Neural progenitor cell (in vitro differentiated cells): Measurements from ENCODE around the gene YKT6. TPM values are rescaled to one million over a fixed set of nuclear protein-coding genes. Genes with fewer than 3 reads are reported as not detected.

Source experiments
- DNase-seq: peaks from one replicate; pipeline ENCODE4 v3.0.0-alpha.2; 2016; ENCODE audit warnings: low spot score
- H2AFZ ChIP-seq: fragments of 200-600 bp; sonication (generic); replicated peaks from 2 replicates; pipeline ENCODE4 v1.6.1; 2016; ENCODE audit warnings: antibody characterized with exemption
- H3F3A ChIP-seq: fragments of 200-600 bp; sonication (generic); 2 replicates; pipeline ENCODE4 v1.6.1; 2016; ENCODE audit warnings: antibody characterized with exemption, low read depth
- H3K27ac ChIP-seq: fragments of 200-600 bp; sonication (generic); 2 replicates; pipeline ENCODE4 v1.5.1; 2016; ENCODE audit warnings: mild to moderate bottlenecking
- H3K27me3 ChIP-seq: fragments of 200-600 bp; sonication (generic); 2 replicates; pipeline ENCODE4 v1.6.1; 2016; ENCODE audit warnings: mild to moderate bottlenecking, moderate library complexity
- H3K36me3 ChIP-seq: fragments of 200-600 bp; sonication (generic); 2 replicates; pipeline ENCODE4 v1.5.1; 2016
- H3K4me1 ChIP-seq: fragments of 200-600 bp; sonication (generic); 2 replicates; pipeline ENCODE4 v1.6.1; 2016; ENCODE audit warnings: mixed run types
- H3K4me2 ChIP-seq: fragments of 200-600 bp; sonication (generic); 2 replicates; pipeline ENCODE4 v1.6.1; 2016
- H3K4me3 ChIP-seq: fragments of 200-600 bp; sonication (generic); 2 replicates; pipeline ENCODE4 v1.5.1; 2016
- H3K79me2 ChIP-seq: fragments of 200-600 bp; sonication (generic); 2 replicates; pipeline ENCODE4 v1.6.1; 2016; ENCODE audit warnings: low read depth
- H3K9ac ChIP-seq: fragments of 200-600 bp; sonication (generic); 2 replicates; pipeline ENCODE4 v1.6.1; 2016
- H3K9me3 ChIP-seq: fragments of 200-600 bp; sonication (generic); 2 replicates; pipeline ENCODE4 v1.5.1; 2016; ENCODE audit warnings: low read depth
- H4K20me1 ChIP-seq: fragments of 200-600 bp; sonication (generic); 2 replicates; pipeline ENCODE4 v1.6.1; 2016; ENCODE audit warnings: low read depth
- H3K27ac Mint-ChIP-seq: 3 replicates; pipeline ENCODE4 v1.8.0; 2021; ENCODE audit warnings: mixed read lengths
- H3K27me3 Mint-ChIP-seq: 2 replicates; pipeline ENCODE4 v1.8.0; 2022; ENCODE audit warnings: low read depth, mild to moderate bottlenecking, inconsistent platforms, moderate library complexity, mixed read lengths; ENCODE audit not compliant: insufficient read depth
- H3K36me3 Mint-ChIP-seq: 3 replicates; pipeline ENCODE4 v1.8.0; 2021; ENCODE audit warnings: mixed read lengths
- H3K4me1 Mint-ChIP-seq: 3 replicates; pipeline ENCODE4 v1.8.0; 2021; ENCODE audit warnings: mixed read lengths
- H3K4me3 Mint-ChIP-seq: 3 replicates; pipeline ENCODE4 v1.8.0; 2021; ENCODE audit warnings: mild to moderate bottlenecking, moderate library complexity, mixed read lengths
- H3K9me3 Mint-ChIP-seq: 3 replicates; pipeline ENCODE4 v1.8.0; 2020; ENCODE audit warnings: mixed read lengths
- EZH2 ChIP-seq: fragments of 200-600 bp; sonication (generic); IDR thresholded peaks from 2 replicates; pipeline ENCODE4 v1.6.1; 2017; ENCODE audit warnings: antibody characterized with exemption, mild to moderate bottlenecking, moderate library complexity
- EZH2phosphoT487 ChIP-seq: fragments of 200-600 bp; sonication (generic); IDR thresholded peaks from 2 replicates; pipeline ENCODE4 v1.6.1; 2017; ENCODE audit warnings: antibody characterized with exemption
- total RNA-seq: library from RNA; depleted of rRNA; stranded (reverse); fragments of >200 nt; gene quantifications from 2 replicates; pipeline ENCODE4 v1.2.3, GENCODE V29; 2015; ENCODE audit warnings: low replicate concordance
- TF ChIP-seq, protein P1 (sequence below): fragments of 200-600 bp; sonication (generic); IDR thresholded peaks from 2 replicates; pipeline ENCODE4 v1.5.1; 2017; ENCODE audit warnings: antibody characterized with exemption, mild to moderate bottlenecking

Gene YKT6
- total RNA-seq, 1 donor from 2014 or later: 43.8 TPM

DNA sequence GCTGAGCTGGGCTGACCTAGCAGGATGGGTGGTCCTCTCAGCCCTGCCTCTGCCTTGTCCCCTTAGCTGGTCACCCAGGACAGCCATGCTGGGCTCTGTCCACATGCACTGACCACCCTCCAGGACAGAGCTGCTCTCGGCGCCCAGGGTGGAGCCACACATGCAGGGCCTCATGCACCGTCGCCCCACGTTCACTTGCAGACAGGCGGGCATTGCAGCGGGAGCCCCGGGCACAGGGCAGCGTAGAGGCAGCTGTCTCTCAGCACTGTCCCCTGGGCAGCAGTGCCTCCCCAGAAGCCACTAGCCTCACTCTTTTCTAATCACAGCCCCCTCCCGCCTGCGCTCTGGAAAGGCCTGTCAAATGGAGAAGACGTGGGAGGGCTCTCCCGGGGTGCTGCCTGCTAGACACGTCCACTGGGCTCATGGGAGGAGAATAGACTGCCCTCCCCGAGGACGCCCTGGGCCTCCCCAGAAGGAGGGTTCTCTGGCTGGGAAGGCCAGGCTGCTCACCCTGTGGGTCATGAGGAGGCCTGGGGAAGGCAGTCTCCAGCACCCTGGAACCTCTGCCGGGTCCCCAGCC is 37.4 kb downstream of the YKT6 start:
- H3F3A ChIP-seq: no peaks in the 10 kb centered on the region
- TF ChIP-seq, protein P1, sequence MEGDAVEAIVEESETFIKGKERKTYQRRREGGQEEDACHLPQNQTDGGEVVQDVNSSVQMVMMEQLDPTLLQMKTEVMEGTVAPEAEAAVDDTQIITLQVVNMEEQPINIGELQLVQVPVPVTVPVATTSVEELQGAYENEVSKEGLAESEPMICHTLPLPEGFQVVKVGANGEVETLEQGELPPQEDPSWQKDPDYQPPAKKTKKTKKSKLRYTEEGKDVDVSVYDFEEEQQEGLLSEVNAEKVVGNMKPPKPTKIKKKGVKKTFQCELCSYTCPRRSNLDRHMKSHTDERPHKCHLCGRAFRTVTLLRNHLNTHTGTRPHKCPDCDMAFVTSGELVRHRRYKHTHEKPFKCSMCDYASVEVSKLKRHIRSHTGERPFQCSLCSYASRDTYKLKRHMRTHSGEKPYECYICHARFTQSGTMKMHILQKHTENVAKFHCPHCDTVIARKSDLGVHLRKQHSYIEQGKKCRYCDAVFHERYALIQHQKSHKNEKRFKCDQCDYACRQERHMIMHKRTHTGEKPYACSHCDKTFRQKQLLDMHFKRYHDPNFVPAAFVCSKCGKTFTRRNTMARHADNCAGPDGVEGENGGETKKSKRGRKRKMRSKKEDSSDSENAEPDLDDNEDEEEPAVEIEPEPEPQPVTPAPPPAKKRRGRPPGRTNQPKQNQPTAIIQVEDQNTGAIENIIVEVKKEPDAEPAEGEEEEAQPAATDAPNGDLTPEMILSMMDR: no peak
- TF ChIP-seq EZH2 (no peak), EZH2phosphoT487 (no peak)
- H3K9ac ChIP-seq: no peak overlapping the region
- no peaks in the 10 kb centered on the region for H3K36me3 ChIP-seq
- H3K4me2 ChIP-seq: no peak overlapping the region
- no peaks in the 10 kb centered on the region for H3K27me3 ChIP-seq
- H3K4me3 ChIP-seq: no peak overlapping the region
- no peak overlapping the region for H3K27ac ChIP-seq
- Mint-ChIP-seq H3K9me3 (no peaks in the 10 kb centered on the region), H3K4me3 (no peak overlapping the region), H3K27me3 (peaks cover 2% of the 10 kb centered on the region), H3K36me3 (no peaks in the 10 kb centered on the region), H3K4me1 (peaks cover 17% of the 10 kb centered on the region), H3K27ac (no peak overlapping the region)
- H3K4me1 ChIP-seq: peaks cover 11% of the 10 kb centered on the region
- no peaks in the 10 kb centered on the region for H3K9me3 ChIP-seq
- H3K79me2 ChIP-seq: no peaks in the 10 kb centered on the region
- H4K20me1 ChIP-seq: no peaks in the 10 kb centered on the region
- DNase-seq: no peak
- no peak overlapping the region for H2AFZ ChIP-seq

- H3K4me2 ChIP-seq: no peak overlapping the region
- DNase-seq: no peak
- H3K9me3 ChIP-seq: no peaks in the 10 kb centered on the region
- no peaks in the 10 kb centered on the region for H3K36me3 Mint-ChIP-seq
- no peaks in the 10 kb centered on the region for H3K36me3 ChIP-seq
- TF ChIP-seq EZH2phosphoT487 (no peak), EZH2 (no peak)
- TF ChIP-seq, protein P1: no peak
- no peak overlapping the region for H3K9ac ChIP-seq
- no peak overlapping the region for H3K27ac Mint-ChIP-seq
- H3K27me3 Mint-ChIP-seq: peaks cover 2% of the 10 kb centered on the region
- no peaks in the 10 kb centered on the region for H4K20me1 ChIP-seq
- no peak overlapping the region for H3K27ac ChIP-seq
- H3K4me1 ChIP-seq: peaks cover 11% of the 10 kb centered on the region
- no peak overlapping the region for H2AFZ ChIP-seq
- no peak overlapping the region for H3K4me3 Mint-ChIP-seq
- peaks cover 17% of the 10 kb centered on the region for H3K4me1 Mint-ChIP-seq
- H3F3A ChIP-seq: no peaks in the 10 kb centered on the region
- no peaks in the 10 kb centered on the region for H3K27me3 ChIP-seq
- no peaks in the 10 kb centered on the region for H3K79me2 ChIP-seq
- no peak overlapping the region for H3K4me3 ChIP-seq
- no peaks in the 10 kb centered on the region for H3K9me3 Mint-ChIP-seq
Observed at GRCh38 chr7:44239361-44239760, 38.6 kb downstream of the YKT6 start.

DNA sequence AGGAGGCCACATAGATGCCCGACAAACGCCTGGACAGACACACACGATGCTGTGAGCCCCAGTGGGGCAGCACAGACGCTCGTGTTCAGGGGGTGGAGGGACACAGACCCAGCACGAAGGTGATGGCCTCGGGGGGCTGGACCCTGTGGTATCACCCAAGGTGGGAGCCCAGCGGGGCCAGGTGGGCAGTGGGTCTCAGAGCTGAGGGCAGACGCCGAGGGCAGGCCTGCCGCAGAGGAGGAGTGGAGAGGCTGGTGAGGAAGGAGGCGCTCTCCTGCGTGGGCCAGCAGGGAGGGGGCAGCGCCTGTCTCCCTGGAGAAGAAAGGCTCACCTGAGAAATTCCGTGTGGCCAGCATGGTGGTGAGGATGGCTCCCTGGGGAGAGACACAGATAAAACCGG is 39.6 kb downstream of the YKT6 start:
- H2AFZ ChIP-seq: no peak overlapping the region
- H3K27me3 ChIP-seq: no peaks in the 10 kb centered on the region
- H3K36me3 ChIP-seq: no peaks in the 10 kb centered on the region
- no peaks in the 10 kb centered on the region for H3K9me3 ChIP-seq
- no peak overlapping the region for H3K4me2 ChIP-seq
- peaks cover 16% of the 10 kb centered on the region for H3K4me1 Mint-ChIP-seq
- no peaks in the 10 kb centered on the region for H3K79me2 ChIP-seq
- H3K36me3 Mint-ChIP-seq: no peaks in the 10 kb centered on the region
- H3K4me3 Mint-ChIP-seq: no peak overlapping the region
- TF ChIP-seq EZH2 (no peak), EZH2phosphoT487 (no peak)
- TF ChIP-seq, protein P1: no peak
- H3K9me3 Mint-ChIP-seq: no peaks in the 10 kb centered on the region
- H3F3A ChIP-seq: no peaks in the 10 kb centered on the region
- H3K4me1 ChIP-seq: peaks cover 11% of the 10 kb centered on the region
- no peaks in the 10 kb centered on the region for H4K20me1 ChIP-seq
- H3K27ac Mint-ChIP-seq: no peak overlapping the region
- no peak overlapping the region for H3K4me3 ChIP-seq
- no peak for DNase-seq
- peaks cover 2% of the 10 kb centered on the region for H3K27me3 Mint-ChIP-seq
- H3K9ac ChIP-seq: no peak overlapping the region
- no peak overlapping the region for H3K27ac ChIP-seq
